ENCODE results near the gene CAVIN2.

Gene CAVIN2

DNA sequence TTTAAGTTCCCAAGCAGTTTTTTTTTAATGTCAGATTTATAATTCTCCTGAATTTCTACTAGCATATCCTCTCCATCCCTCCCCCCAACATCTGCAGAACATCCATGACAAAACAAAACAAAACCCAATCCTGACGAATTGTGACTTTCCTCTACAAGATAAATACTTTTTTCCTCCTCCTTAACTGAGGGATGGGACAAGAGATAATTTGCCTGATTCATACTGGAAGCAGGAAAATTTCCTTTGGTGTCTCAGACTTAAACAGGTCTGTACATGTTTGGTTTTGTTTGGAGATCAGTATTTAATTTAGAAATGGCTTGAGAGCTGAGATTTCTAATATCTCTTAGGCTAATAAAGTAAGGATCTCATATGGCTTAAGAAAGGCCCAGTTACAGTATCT lies 2.2 kb downstream of the CAVIN2 start:
- TF ChIP-seq, protein P1, sequence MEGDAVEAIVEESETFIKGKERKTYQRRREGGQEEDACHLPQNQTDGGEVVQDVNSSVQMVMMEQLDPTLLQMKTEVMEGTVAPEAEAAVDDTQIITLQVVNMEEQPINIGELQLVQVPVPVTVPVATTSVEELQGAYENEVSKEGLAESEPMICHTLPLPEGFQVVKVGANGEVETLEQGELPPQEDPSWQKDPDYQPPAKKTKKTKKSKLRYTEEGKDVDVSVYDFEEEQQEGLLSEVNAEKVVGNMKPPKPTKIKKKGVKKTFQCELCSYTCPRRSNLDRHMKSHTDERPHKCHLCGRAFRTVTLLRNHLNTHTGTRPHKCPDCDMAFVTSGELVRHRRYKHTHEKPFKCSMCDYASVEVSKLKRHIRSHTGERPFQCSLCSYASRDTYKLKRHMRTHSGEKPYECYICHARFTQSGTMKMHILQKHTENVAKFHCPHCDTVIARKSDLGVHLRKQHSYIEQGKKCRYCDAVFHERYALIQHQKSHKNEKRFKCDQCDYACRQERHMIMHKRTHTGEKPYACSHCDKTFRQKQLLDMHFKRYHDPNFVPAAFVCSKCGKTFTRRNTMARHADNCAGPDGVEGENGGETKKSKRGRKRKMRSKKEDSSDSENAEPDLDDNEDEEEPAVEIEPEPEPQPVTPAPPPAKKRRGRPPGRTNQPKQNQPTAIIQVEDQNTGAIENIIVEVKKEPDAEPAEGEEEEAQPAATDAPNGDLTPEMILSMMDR (IDR thresholded peaks at IDR 0.05; ENCODE audit: control insufficient read depth, insufficient read depth, low read depth, low read length, missing control alignments), result no peak
- no peak overlapping the region; the same call in 1 of the 2 replicates for H3K4me3 ChIP-seq (ENCODE audit: control insufficient read depth, low read depth, low read length)
- no peak for DNase-seq (ENCODE audit: low read depth)

DNA sequence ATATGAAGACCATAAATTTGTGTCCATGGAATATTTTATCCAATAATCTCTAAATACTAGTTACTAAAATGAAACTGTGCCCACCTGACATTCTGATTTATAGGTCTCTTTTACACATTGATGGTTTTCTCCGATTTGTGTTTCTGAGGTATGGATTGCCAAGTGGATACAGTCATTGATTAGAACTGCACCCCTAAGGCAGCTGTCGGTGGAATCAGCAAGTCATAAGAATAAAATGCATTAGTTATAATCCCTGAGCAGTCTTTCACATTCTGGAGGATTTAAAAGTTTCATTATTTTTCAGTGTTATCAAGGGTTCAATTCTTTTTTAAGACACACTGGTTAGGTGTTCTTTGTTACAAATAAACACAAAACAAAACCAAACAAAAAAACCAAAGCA lies 6.0 kb downstream of the CAVIN2 start:
- TF ChIP-seq, protein P1 (IDR thresholded peaks at IDR 0.05; ENCODE audit: control insufficient read depth, insufficient read depth, low read depth, low read length, missing control alignments), result no peak
- DNase-seq (ENCODE audit: low read depth), result no peak
- H3K4me3 ChIP-seq (ENCODE audit: control insufficient read depth, low read depth, low read length), result no peak overlapping the region

DNA sequence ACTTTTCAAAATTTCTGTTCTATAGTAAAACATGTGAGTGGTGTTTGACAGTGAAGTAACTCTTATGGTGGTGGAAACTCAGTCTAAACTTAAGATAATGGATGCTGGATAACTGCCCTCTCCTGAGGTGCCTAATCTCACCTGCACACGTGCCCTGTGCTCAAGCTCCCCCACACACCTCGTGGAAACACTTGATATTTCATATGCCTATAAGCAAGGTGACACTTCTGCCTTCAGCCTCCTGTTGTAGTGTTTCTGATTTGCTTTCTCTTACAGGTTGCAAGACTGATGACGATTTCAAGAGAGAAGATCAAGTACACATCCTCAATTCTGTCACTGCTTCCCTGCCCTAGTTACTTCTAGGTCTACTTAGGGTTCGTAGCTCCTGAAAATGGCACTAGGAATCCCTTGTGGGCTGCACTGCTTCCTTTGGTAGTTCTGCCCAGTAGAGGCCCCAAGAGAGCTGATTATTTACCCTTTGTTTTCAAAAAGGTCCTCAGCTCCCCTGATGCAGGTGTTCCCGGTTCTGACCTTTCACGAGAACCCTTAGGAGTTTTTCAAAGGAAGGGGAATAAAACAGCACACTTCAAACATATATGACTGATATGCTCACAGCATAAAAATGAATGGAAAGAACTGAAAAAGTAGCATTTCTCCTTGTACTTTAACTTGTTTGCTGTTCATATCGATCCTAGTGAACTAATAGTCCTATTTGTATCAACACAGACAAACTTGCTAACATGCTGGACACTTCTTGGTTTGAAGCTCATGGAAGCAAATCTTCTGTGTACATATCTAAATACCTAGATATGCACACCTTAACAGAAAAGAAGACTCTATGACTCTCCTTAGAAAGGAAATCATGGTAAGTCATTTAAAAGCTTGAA lies 6.7 kb downstream of the CAVIN2 start:
- DNase-seq (ENCODE audit: low read depth), result no peak
- no peak overlapping the region for H3K4me3 ChIP-seq (ENCODE audit: control insufficient read depth, low read depth, low read length)

DNA sequence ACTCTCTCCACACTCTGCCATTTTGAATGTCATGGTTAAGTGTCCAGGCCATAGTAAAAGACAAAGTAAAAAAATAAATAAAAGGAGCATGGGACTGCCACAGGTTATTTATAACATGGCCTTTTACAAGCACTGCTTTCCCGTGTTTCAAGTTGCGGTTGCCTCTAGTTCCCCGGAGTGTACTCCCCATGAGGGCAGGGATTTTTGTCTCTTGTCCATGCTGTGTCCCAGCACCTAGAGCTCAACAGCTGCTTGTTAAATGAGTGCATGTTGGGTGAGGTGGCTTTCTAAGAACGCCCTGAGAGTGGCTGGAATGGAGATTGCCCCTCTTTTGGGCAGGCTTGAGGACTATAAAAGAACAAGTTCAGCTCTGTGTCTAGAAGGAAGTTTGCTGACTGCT lies 8.4 kb downstream of the CAVIN2 start:
- TF ChIP-seq, protein P1 (IDR thresholded peaks at IDR 0.05; ENCODE audit: control insufficient read depth, insufficient read depth, low read depth, low read length, missing control alignments), result no peak
- no peak for DNase-seq (ENCODE audit: low read depth)
- no peak overlapping the region for H3K4me3 ChIP-seq (ENCODE audit: control insufficient read depth, low read depth, low read length)

More for the DNA sequence above, 6.7 kb downstream of the CAVIN2 start:
- TF ChIP-seq, protein P1 (IDR thresholded peaks at IDR 0.05; ENCODE audit: control insufficient read depth, insufficient read depth, low read depth, low read length, missing control alignments), result no peak

DNA sequence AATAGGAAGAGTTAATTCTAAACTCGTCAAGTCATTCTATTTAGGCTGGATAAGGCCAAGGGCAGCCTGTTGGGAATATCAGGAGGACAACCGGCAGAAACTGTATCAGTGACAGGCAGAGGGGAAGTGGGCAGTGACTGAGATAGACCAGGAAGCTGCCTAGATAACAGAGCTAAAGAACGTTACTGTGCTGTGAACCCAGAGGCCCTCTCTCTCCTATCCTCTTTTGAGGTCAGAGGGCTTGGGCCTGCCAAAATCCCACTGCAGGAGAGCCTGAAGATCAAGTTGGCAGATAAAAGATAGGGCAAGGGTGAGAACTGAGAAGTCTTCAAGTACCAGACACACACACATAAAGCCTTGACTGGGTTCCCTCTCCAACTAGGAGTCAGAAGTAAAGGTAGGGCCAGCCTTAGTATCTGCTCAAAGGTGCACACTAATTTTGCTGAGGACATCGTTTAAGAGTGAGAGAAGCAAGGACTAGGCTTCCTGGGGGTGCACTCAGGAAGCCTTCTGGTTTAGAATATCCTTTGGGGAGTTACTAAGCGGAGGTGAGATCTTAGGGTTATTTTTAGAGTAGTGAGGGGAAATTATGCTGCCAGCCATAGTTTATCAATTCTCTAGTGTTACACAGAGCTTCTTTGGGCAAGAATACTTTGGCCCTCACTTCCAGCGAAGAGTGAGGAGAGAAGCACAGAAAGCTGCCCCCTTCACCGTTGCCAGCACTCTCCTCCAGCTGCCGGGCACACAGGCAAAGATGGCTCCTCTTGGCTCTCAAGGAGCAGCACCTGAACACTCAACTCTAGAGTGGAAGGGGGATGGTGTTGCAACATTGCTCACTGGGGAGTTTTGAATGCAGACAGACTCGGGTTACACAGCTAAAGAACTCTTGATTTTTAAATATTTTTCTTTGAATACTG lies 9.8 kb downstream of the CAVIN2 start:
- DNase-seq (ENCODE audit: low read depth), result no peak
- no peak overlapping the region for H3K4me3 ChIP-seq (ENCODE audit: control insufficient read depth, low read depth, low read length)
- TF ChIP-seq, protein P1 (IDR thresholded peaks at IDR 0.05; ENCODE audit: control insufficient read depth, insufficient read depth, low read depth, low read length, missing control alignments), result no peak

DNA sequence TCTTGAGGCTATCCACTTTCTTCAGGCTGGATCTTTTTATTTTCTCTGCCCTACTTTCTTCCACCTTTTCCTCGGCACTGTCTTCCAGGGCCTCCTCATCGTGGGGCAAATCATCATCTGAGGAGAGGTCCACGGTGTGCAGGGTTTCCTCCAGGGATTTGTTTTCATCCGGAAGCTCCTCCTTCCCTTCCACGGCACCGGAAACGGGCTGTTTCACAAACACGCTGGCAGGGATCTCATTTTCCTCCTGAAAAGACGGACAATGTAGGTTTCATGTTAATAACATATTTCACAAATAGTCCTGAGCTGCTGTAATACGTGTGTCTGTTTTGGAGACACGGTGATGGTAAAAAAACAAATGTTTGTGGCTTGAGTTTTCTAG lies 10.4 kb downstream of the CAVIN2 start:
- TF ChIP-seq, protein P1 (IDR thresholded peaks at IDR 0.05; ENCODE audit: control insufficient read depth, insufficient read depth, low read depth, low read length, missing control alignments), result no peak
- no peak overlapping the region for H3K4me3 ChIP-seq (ENCODE audit: control insufficient read depth, low read depth, low read length)
- DNase-seq (ENCODE audit: low read depth), result no peak
